ENCODE results near the gene AMIGO1.

The AMIGO1 gene

GRCh38 chr1:109534307-109534858 lies 24.9 kb upstream of the AMIGO1 start:
- DNase-seq (ENCODE audit: extremely low spot score, insufficient read length, low read depth) (no peak), FAIRE-seq (no peak)

- DNase-seq (ENCODE audit: extremely low spot score, insufficient read length, low read depth) (peak; percentile 67), FAIRE-seq (peak; percentile 82)
These were observed 23.0 kb upstream of the AMIGO1 start for GRCh38 chr1:109532365-109533136.

GRCh38 chr1:109531826-109532364 lies 22.4 kb upstream of the AMIGO1 start:
- DNase-seq (ENCODE audit: extremely low spot score, insufficient read length, low read depth) = no peak
- no peak for FAIRE-seq

- FAIRE-seq = no peak
- no peak for DNase-seq (ENCODE audit: extremely low spot score, insufficient read length, low read depth)
These were observed 21.9 kb upstream of the AMIGO1 start for GRCh38 chr1:109531380-109531779.

- no peak for DNase-seq (ENCODE audit: extremely low spot score, insufficient read length, low read depth)
These were observed 21.0 kb upstream of the AMIGO1 start for GRCh38 chr1:109530457-109531087.

GRCh38 chr1:109529881-109530456 lies 20.4 kb upstream of the AMIGO1 start:
- FAIRE-seq (no peak), DNase-seq (ENCODE audit: extremely low spot score, insufficient read length, low read depth) (no peak)

More at GRCh38 chr1:109530457-109531087, 21.0 kb upstream of the AMIGO1 start:
- FAIRE-seq = no peak

- FAIRE-seq (no peak), DNase-seq (ENCODE audit: extremely low spot score, insufficient read length, low read depth) (no peak)
These were observed 19.2 kb upstream of the AMIGO1 start for GRCh38 chr1:109528712-109529111.

- FAIRE-seq (no peak), DNase-seq (ENCODE audit: extremely low spot score, insufficient read length, low read depth) (no peak)
These were observed 18.5 kb upstream of the AMIGO1 start for GRCh38 chr1:109527846-109528695.

GRCh38 chr1:109527098-109527811 lies 17.7 kb upstream of the AMIGO1 start:
- no peak for DNase-seq (ENCODE audit: extremely low spot score, insufficient read length, low read depth)
- FAIRE-seq = peak; percentile 18

- FAIRE-seq (no peak), DNase-seq (ENCODE audit: extremely low spot score, insufficient read length, low read depth) (no peak)
These were observed 14.2 kb upstream of the AMIGO1 start for GRCh38 chr1:109523706-109524105.

GRCh38 chr1:109522026-109522425 lies 12.5 kb upstream of the AMIGO1 start:
- DNase-seq (ENCODE audit: extremely low spot score, insufficient read length, low read depth) (no peak), FAIRE-seq (no peak)

GRCh38 chr1:109521002-109521951 lies 11.8 kb upstream of the AMIGO1 start:
- DNase-seq (ENCODE audit: extremely low spot score, insufficient read length, low read depth) = no peak

GRCh38 chr1:109517337-109517736 lies 7.8 kb upstream of the AMIGO1 start:
- FAIRE-seq (no peak), DNase-seq (ENCODE audit: extremely low spot score, insufficient read length, low read depth) (no peak)

More at GRCh38 chr1:109521002-109521951, 11.8 kb upstream of the AMIGO1 start:
- no peak for FAIRE-seq

GRCh38 chr1:109516872-109517271 lies 7.3 kb upstream of the AMIGO1 start:
- no peak for FAIRE-seq
- DNase-seq (ENCODE audit: extremely low spot score, insufficient read length, low read depth) = no peak

GRCh38 chr1:109514846-109515245 lies 5.3 kb upstream of the AMIGO1 start:
- FAIRE-seq (no peak), DNase-seq (ENCODE audit: extremely low spot score, insufficient read length, low read depth) (no peak)

GRCh38 chr1:109513110-109513710 lies 3.7 kb upstream of the AMIGO1 start:
- FAIRE-seq (no peak), DNase-seq (ENCODE audit: extremely low spot score, insufficient read length, low read depth) (no peak)

- DNase-seq (ENCODE audit: extremely low spot score, insufficient read length, low read depth) (no peak), FAIRE-seq (no peak)
These were observed 703 bp downstream of the AMIGO1 start for GRCh38 chr1:109508873-109509175.
